WTC11 (cell line): ENCODE measurements around the gene LGR4. TPM values are rescaled to one million over a fixed set of nuclear protein-coding genes. Genes with fewer than 3 reads are reported as not detected.

Experiments
- ATAC-seq: fragments of 200-7000 bp; cut with Tn5 transposase; 2 replicates; pipeline ENCODE4 v1.10.0; 2021; ENCODE audit warnings: mild to moderate bottlenecking, moderate library complexity
- CTCF ChIA-PET: fragments of 300-600 bp; sonication (Branson Sonifier 250); formaldehyde crosslinking; loops from one replicate; lab custom pipeline; 2021; ENCODE audit warnings: antibody characterized with exemption; lab: Charles Lee
- POLR2A ChIA-PET: fragments of 350-600 bp; sonication (Branson Sonifier 250); formaldehyde crosslinking; loops from one replicate; lab custom pipeline; 2021; ENCODE audit warnings: antibody characterized with exemption; lab: Charles Lee
- DNase-seq: peaks from one replicate; pipeline ENCODE4 v3.0.0; 2021; ENCODE audit warnings: low spot score
- H3K27ac Mint-ChIP-seq: 2 replicates; pipeline ENCODE4 v1.8.0; 2021; ENCODE audit warnings: mixed read lengths
- H3K27me3 Mint-ChIP-seq: 2 replicates; pipeline ENCODE4 v1.8.0; 2021; ENCODE audit warnings: low read depth, mild to moderate bottlenecking, moderate library complexity, mixed read lengths
- H3K36me3 Mint-ChIP-seq: 2 replicates; pipeline ENCODE4 v1.8.0; 2021; ENCODE audit warnings: mixed read lengths
- H3K4me1 Mint-ChIP-seq: 2 replicates; pipeline ENCODE4 v1.8.0; 2022; ENCODE audit warnings: mixed read lengths
- H3K4me3 Mint-ChIP-seq: 2 replicates; pipeline ENCODE4 v1.8.0; 2021; ENCODE audit warnings: mild to moderate bottlenecking, moderate library complexity, mixed read lengths
- H3K9me3 Mint-ChIP-seq: 2 replicates; pipeline ENCODE4 v1.8.0; 2021; ENCODE audit warnings: mixed read lengths
- ETV6 ChIP-seq: sonication (generic); formaldehyde crosslinking; IDR thresholded peaks from 2 replicates; pipeline ENCODE4 v1.8.1; 2022; ENCODE audit warnings: mild to moderate bottlenecking, missing genetic modification reagents
- FOXP1 ChIP-seq: sonication (generic); formaldehyde crosslinking; IDR thresholded peaks from 2 replicates; pipeline ENCODE4 v1.8.0; 2022; ENCODE audit warnings: missing genetic modification reagents, mild to moderate bottlenecking, moderate library complexity, borderline replicate concordance
- GRHL2 ChIP-seq: fragments of 250-450 bp; sonication (Bioruptor Pico); IDR thresholded peaks from 2 replicates; pipeline ENCODE4 v1.8.0; 2022; ENCODE audit warnings: mild to moderate bottlenecking, moderate library complexity; ENCODE audit not compliant: insufficient replicate concordance, severe bottlenecking
- GTF2I ChIP-seq: fragments of 250-450 bp; sonication (Bioruptor Pico); conservative IDR thresholded peaks from 2 replicates; pipeline ENCODE4 v1.4.0; 2021; ENCODE audit warnings: mild to moderate bottlenecking
- IRF2 ChIP-seq: sonication (generic); formaldehyde crosslinking; IDR thresholded peaks from 2 replicates; pipeline ENCODE4 v1.8.0; 2022; ENCODE audit warnings: low read depth, missing genetic modification reagents, borderline replicate concordance
- KAT7 ChIP-seq: sonication (generic); formaldehyde crosslinking; IDR thresholded peaks from 2 replicates; pipeline ENCODE4 v1.8.1; 2023; ENCODE audit warnings: missing genetic modification reagents, mild to moderate bottlenecking, borderline replicate concordance
- OVOL2 ChIP-seq: fragments of 250-450 bp; sonication (Bioruptor Pico); IDR thresholded peaks from 2 replicates; pipeline ENCODE4 v1.9.0; 2021; ENCODE audit warnings: mild to moderate bottlenecking, borderline replicate concordance
- PRRX2 ChIP-seq: fragments of 250-450 bp; sonication (Bioruptor Pico); IDR thresholded peaks from 2 replicates; pipeline ENCODE4 v1.8.0; 2021; ENCODE audit warnings: mild to moderate bottlenecking
- RORB ChIP-seq: fragments of 250-450 bp; sonication (Bioruptor Pico); IDR thresholded peaks from 2 replicates; pipeline ENCODE4 v1.9.0; 2021; ENCODE audit warnings: mild to moderate bottlenecking
- TCF7 ChIP-seq: sonication (generic); formaldehyde crosslinking; IDR thresholded peaks from 2 replicates; pipeline ENCODE4 v1.8.0; 2022; ENCODE audit warnings: mild to moderate bottlenecking, low read depth, missing genetic modification reagents, moderate library complexity
- ZNF232 ChIP-seq: sonication (generic); formaldehyde crosslinking; IDR thresholded peaks from 2 replicates; pipeline ENCODE4 v1.8.0; 2022; ENCODE audit warnings: mild to moderate bottlenecking, missing genetic modification reagents
- total RNA-seq: library from RNA; stranded (reverse); gene quantifications from 3 replicates; pipeline ENCODE4 v1.2.3, GENCODE V29; 2021
- TF ChIP-seq, protein P1 (sequence below): sonication (generic); formaldehyde crosslinking; IDR thresholded peaks from 2 replicates; pipeline ENCODE4 v1.8.1; 2023; ENCODE audit warnings: mild to moderate bottlenecking, missing genetic modification reagents, borderline replicate concordance
- TF ChIP-seq, protein P2 (sequence below): sonication (generic); formaldehyde crosslinking; IDR thresholded peaks from 2 replicates; pipeline ENCODE4 v1.8.1; 2023; ENCODE audit warnings: mild to moderate bottlenecking, missing genetic modification reagents, moderate library complexity
- TF ChIP-seq, protein P3 (sequence below): sonication (generic); formaldehyde crosslinking; IDR thresholded peaks from 2 replicates; pipeline ENCODE4 v1.8.0; 2022; ENCODE audit warnings: mild to moderate bottlenecking, missing genetic modification reagents
- TF ChIP-seq, protein P4 (sequence below): fragments of 250-450 bp; sonication (Bioruptor Pico); IDR thresholded peaks from 2 replicates; pipeline ENCODE4 v1.9.0; 2021; ENCODE audit warnings: mild to moderate bottlenecking
- TF ChIP-seq, protein P5 (sequence below): fragments of 250-450 bp; sonication (Bioruptor Pico); IDR thresholded peaks from 2 replicates; pipeline ENCODE4 v1.8.0; 2021; ENCODE audit warnings: mild to moderate bottlenecking
- TF ChIP-seq, protein P6 (sequence below): sonication (generic); formaldehyde crosslinking; IDR thresholded peaks from 2 replicates; pipeline ENCODE4 v1.8.1; 2023; ENCODE audit warnings: mild to moderate bottlenecking, missing genetic modification reagents
- TF ChIP-seq, protein P7 (sequence below): sonication (generic); formaldehyde crosslinking; IDR thresholded peaks from 2 replicates; pipeline ENCODE4 v1.8.1; 2023; ENCODE audit warnings: mild to moderate bottlenecking, missing genetic modification reagents, moderate library complexity
- TF ChIP-seq, protein P8 (sequence below): sonication (generic); formaldehyde crosslinking; conservative IDR thresholded peaks from 2 replicates; pipeline ENCODE4 v1.8.1; 2022; ENCODE audit warnings: mild to moderate bottlenecking, missing genetic modification reagents

The LGR4 gene
- total RNA-seq, 1 experiment from 2014 or later = 53.8 TPM

DNA sequence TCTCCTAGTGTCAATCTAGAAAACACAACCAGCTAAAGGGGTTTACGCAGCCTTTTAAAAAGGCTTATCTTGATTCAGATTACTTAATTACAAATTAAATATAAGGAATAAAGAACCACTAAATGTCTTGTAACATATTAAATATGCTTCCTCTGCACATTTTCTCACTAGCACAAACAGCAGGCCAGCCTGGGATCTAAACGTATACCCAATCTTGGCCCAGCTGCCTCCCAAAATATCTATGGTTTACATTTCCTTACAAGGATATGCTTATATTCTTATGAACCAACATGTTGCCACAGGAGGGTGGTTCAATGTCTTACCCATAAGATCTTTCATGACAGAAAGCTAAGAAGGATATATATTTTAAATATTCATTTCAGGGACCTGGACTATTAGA is 7.7 kb downstream of the LGR4 start (continued):
- TF ChIP-seq, protein P1, sequence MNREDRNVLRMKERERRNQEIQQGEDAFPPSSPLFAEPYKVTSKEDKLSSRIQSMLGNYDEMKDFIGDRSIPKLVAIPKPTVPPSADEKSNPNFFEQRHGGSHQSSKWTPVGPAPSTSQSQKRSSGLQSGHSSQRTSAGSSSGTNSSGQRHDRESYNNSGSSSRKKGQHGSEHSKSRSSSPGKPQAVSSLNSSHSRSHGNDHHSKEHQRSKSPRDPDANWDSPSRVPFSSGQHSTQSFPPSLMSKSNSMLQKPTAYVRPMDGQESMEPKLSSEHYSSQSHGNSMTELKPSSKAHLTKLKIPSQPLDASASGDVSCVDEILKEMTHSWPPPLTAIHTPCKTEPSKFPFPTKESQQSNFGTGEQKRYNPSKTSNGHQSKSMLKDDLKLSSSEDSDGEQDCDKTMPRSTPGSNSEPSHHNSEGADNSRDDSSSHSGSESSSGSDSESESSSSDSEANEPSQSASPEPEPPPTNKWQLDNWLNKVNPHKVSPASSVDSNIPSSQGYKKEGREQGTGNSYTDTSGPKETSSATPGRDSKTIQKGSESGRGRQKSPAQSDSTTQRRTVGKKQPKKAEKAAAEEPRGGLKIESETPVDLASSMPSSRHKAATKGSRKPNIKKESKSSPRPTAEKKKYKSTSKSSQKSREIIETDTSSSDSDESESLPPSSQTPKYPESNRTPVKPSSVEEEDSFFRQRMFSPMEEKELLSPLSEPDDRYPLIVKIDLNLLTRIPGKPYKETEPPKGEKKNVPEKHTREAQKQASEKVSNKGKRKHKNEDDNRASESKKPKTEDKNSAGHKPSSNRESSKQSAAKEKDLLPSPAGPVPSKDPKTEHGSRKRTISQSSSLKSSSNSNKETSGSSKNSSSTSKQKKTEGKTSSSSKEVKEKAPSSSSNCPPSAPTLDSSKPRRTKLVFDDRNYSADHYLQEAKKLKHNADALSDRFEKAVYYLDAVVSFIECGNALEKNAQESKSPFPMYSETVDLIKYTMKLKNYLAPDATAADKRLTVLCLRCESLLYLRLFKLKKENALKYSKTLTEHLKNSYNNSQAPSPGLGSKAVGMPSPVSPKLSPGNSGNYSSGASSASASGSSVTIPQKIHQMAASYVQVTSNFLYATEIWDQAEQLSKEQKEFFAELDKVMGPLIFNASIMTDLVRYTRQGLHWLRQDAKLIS (CRISPR knock-in tag) = no peak
- TF ChIP-seq OVOL2 (no peak), GRHL2 (CRISPR knock-in tag) (no peak), FOXP1 (CRISPR knock-in tag) (no peak), GTF2I (CRISPR knock-in tag) (no peak)
- TF ChIP-seq, protein P2, sequence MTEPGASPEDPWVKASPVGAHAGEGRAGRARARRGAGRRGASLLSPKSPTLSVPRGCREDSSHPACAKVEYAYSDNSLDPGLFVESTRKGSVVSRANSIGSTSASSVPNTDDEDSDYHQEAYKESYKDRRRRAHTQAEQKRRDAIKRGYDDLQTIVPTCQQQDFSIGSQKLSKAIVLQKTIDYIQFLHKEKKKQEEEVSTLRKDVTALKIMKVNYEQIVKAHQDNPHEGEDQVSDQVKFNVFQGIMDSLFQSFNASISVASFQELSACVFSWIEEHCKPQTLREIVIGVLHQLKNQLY (CRISPR knock-in tag) = no peak
- TF ChIP-seq, protein P3, sequence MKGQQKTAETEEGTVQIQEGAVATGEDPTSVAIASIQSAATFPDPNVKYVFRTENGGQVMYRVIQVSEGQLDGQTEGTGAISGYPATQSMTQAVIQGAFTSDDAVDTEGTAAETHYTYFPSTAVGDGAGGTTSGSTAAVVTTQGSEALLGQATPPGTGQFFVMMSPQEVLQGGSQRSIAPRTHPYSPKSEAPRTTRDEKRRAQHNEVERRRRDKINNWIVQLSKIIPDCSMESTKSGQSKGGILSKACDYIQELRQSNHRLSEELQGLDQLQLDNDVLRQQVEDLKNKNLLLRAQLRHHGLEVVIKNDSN (CRISPR knock-in tag) = no peak
- TF ChIP-seq, protein P4, sequence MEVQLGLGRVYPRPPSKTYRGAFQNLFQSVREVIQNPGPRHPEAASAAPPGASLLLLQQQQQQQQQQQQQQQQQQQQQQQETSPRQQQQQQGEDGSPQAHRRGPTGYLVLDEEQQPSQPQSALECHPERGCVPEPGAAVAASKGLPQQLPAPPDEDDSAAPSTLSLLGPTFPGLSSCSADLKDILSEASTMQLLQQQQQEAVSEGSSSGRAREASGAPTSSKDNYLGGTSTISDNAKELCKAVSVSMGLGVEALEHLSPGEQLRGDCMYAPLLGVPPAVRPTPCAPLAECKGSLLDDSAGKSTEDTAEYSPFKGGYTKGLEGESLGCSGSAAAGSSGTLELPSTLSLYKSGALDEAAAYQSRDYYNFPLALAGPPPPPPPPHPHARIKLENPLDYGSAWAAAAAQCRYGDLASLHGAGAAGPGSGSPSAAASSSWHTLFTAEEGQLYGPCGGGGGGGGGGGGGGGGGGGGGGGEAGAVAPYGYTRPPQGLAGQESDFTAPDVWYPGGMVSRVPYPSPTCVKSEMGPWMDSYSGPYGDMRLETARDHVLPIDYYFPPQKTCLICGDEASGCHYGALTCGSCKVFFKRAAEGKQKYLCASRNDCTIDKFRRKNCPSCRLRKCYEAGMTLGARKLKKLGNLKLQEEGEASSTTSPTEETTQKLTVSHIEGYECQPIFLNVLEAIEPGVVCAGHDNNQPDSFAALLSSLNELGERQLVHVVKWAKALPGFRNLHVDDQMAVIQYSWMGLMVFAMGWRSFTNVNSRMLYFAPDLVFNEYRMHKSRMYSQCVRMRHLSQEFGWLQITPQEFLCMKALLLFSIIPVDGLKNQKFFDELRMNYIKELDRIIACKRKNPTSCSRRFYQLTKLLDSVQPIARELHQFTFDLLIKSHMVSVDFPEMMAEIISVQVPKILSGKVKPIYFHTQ (CRISPR knock-in tag) = no peak

DNA sequence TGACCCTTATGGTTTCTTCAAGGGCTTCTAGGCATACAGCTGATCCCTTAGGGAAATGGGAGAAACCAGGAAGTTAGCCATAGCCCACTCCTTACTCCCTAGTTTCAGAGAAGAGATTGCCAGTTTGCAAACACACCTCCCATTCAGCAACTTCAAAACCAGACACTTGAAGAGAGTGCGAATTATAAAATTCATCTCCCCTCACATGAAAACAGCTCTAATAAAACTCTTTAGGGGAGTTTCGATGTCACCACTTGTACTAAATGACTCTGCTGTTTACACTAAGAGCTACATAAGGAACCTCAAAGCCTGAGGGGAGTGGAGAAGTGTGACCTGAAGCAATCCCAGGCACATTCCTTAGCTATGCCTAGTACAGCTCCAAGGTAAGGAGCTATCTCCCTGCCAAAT is 8.3 kb downstream of the LGR4 start:
- no peaks in the 10 kb centered on the region for H3K9me3 Mint-ChIP-seq
- H3K27ac Mint-ChIP-seq = peak overlapping the region; percentile 84
- H3K36me3 Mint-ChIP-seq = peaks cover 8% of the 10 kb centered on the region
- POLR2A ChIA-PET = interaction anchor here (1.1 kb wide), 1 partner anchor 9 kb away, joined by 5 read pairs; the partner anchor contains the start of gene LGR4
- no peak overlapping the region for H3K4me3 Mint-ChIP-seq
- ATAC-seq (peak; percentile 82), DNase-seq (no peak)
- CTCF ChIA-PET = interaction anchor here (0.5 to 1.7 kb wide), 4 partner anchors 8 to 280 kb away, joined by 3 to 8 read pairs (median 4); partner anchors contain the start of gene LGR4
- H3K27me3 Mint-ChIP-seq = no peaks in the 10 kb centered on the region
- TF ChIP-seq, protein P5, sequence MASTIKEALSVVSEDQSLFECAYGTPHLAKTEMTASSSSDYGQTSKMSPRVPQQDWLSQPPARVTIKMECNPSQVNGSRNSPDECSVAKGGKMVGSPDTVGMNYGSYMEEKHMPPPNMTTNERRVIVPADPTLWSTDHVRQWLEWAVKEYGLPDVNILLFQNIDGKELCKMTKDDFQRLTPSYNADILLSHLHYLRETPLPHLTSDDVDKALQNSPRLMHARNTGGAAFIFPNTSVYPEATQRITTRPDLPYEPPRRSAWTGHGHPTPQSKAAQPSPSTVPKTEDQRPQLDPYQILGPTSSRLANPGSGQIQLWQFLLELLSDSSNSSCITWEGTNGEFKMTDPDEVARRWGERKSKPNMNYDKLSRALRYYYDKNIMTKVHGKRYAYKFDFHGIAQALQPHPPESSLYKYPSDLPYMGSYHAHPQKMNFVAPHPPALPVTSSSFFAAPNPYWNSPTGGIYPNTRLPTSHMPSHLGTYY (CRISPR knock-in tag) = no peak
- TF ChIP-seq PRRX2 (CRISPR knock-in tag) = no peak
- TF ChIP-seq ZNF232 = no peak
- no peak for TF ChIP-seq IRF2
- TF ChIP-seq, protein P6, sequence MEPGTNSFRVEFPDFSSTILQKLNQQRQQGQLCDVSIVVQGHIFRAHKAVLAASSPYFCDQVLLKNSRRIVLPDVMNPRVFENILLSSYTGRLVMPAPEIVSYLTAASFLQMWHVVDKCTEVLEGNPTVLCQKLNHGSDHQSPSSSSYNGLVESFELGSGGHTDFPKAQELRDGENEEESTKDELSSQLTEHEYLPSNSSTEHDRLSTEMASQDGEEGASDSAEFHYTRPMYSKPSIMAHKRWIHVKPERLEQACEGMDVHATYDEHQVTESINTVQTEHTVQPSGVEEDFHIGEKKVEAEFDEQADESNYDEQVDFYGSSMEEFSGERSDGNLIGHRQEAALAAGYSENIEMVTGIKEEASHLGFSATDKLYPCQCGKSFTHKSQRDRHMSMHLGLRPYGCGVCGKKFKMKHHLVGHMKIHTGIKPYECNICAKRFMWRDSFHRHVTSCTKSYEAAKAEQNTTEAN (CRISPR knock-in tag) = no peak
- TF ChIP-seq, protein P7, sequence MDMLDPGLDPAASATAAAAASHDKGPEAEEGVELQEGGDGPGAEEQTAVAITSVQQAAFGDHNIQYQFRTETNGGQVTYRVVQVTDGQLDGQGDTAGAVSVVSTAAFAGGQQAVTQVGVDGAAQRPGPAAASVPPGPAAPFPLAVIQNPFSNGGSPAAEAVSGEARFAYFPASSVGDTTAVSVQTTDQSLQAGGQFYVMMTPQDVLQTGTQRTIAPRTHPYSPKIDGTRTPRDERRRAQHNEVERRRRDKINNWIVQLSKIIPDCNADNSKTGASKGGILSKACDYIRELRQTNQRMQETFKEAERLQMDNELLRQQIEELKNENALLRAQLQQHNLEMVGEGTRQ = no peak
- TF ChIP-seq KAT7 = no peak
- TF ChIP-seq ETV6 (CRISPR knock-in tag) = no peak
- no peak for TF ChIP-seq TCF7
- TF ChIP-seq RORB = no peak
- TF ChIP-seq, protein P8, sequence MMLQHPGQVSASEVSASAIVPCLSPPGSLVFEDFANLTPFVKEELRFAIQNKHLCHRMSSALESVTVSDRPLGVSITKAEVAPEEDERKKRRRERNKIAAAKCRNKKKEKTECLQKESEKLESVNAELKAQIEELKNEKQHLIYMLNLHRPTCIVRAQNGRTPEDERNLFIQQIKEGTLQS (CRISPR knock-in tag) = no peak
- H3K4me1 Mint-ChIP-seq = peaks cover 77% of the 10 kb centered on the region
